Thymus (tissue), 11 donors: ENCODE results near the gene LVRN. TPM values are rescaled to one million over a fixed set of nuclear protein-coding genes. Genes with fewer than 3 reads are reported as not detected.

Source experiments
- DNase-seq, 9 donors: peaks; one replicate each; pipeline ENCODE4 v3.0.0-alpha.2; 2013; ENCODE audit warnings: low spot score in 9 of 9, low read depth in 6 of 9, missing footprints in 1 of 9
- H3K27ac ChIP-seq, 2 donors: one replicate each; pipeline ENCODE4 v1.5.1; 2013; ENCODE audit warnings: control low read depth in 1 of 2, low read depth in 1 of 2, low read length in 1 of 2, mild to moderate bottlenecking in 1 of 2, moderate library complexity in 1 of 2
- H3K27me3 ChIP-seq, 2 donors: one replicate each; pipeline ENCODE4 v1.5.1; 2013; ENCODE audit warnings: low read length in 1 of 2; ENCODE audit not compliant: control insufficient read depth in 2 of 2, insufficient read depth in 1 of 2
- H3K36me3 ChIP-seq, 2 donors: one replicate each; pipeline ENCODE4 v1.5.1; 2013; ENCODE audit warnings: low read length in 1 of 2, mild to moderate bottlenecking in 1 of 2, moderate library complexity in 1 of 2; ENCODE audit not compliant: control insufficient read depth in 2 of 2, insufficient read depth in 2 of 2
- H3K4me1 ChIP-seq, 2 donors: one replicate each; pipeline ENCODE4 v1.5.1; 2013; ENCODE audit warnings: low read length in 2 of 2; ENCODE audit not compliant: control insufficient read depth in 2 of 2, insufficient read depth in 2 of 2
- H3K4me3 ChIP-seq, 2 donors: one replicate each; pipeline ENCODE4 v1.5.1; 2013; ENCODE audit warnings: low read length in 2 of 2, control low read depth in 1 of 2, mild to moderate bottlenecking in 1 of 2
- H3K9me3 ChIP-seq, 2 donors: one replicate each; pipeline ENCODE4 v1.5.1; 2013; ENCODE audit warnings: low read length in 1 of 2, mild to moderate bottlenecking in 1 of 2; ENCODE audit not compliant: control insufficient read depth in 2 of 2, insufficient read depth in 1 of 2
- WGBS: extraction: QIAGEN DNeasy Blood & Tissue Kit; methylation state at CpG from one replicate; pipeline ENCODE4 v1.1.7; 2013; 5-methylcytosine and 5-hydroxymethylcytosine counted together
- polyA plus RNA-seq: library from polyadenylated mRNA; stranded (reverse); fragments of 200-250 nt; gene quantifications from one replicate; pipeline ENCODE4 v1.2.3, GENCODE V29; 2013
- total RNA-seq: library from RNA; stranded (reverse); fragments of 120-200 nt; gene quantifications from one replicate; pipeline ENCODE4 v1.2.4, GENCODE V29; 2013
- donor health status: healthy.

Gene LVRN
- total and polyA plus RNA-seq, 2 donors: 0.14 to 0.32 TPM

GRCh38 chr5:116002116-116002906, 40.0 kb downstream of the LVRN start:
- WGBS: 91% methylated on average over 6 of the region's 6 CpGs
- no peak overlapping the region for H3K4me3 ChIP-seq
- no peak for DNase-seq
- H3K36me3 ChIP-seq: no peaks in the 10 kb centered on the region
- H3K27ac ChIP-seq: no peak overlapping the region
- H3K4me1 ChIP-seq: no peaks in the 10 kb centered on the region
- no peaks in the 10 kb centered on the region for H3K9me3 ChIP-seq
- no peaks in the 10 kb centered on the region for H3K27me3 ChIP-seq

GRCh38 chr5:116004248-116004647, 42.0 kb downstream of the LVRN start:
- Histone ChIP-seq H3K4me3 (no peak overlapping the region), H3K4me1 (no peaks in the 10 kb centered on the region), H3K27ac (no peak overlapping the region), H3K36me3 (no peaks in the 10 kb centered on the region), H3K27me3 (no peaks in the 10 kb centered on the region), H3K9me3 (no peaks in the 10 kb centered on the region)
- no peak for DNase-seq
- 94% methylated on average over 3 of the region's 3 CpGs for WGBS

GRCh38 chr5:116009806-116010205, 47.5 kb downstream of the LVRN start:
- Histone ChIP-seq H3K9me3 (no peaks in the 10 kb centered on the region), H3K36me3 (no peaks in the 10 kb centered on the region), H3K27ac (no peak overlapping the region), H3K4me1 (no peaks in the 10 kb centered on the region), H3K4me3 (no peak overlapping the region), H3K27me3 (no peaks in the 10 kb centered on the region)
- no peak for DNase-seq
- WGBS: 92% methylated on average over 3 of the region's 3 CpGs

GRCh38 chr5:116011046-116011445, 48.8 kb downstream of the LVRN start:
- H3K27ac ChIP-seq: no peak overlapping the region
- H3K9me3 ChIP-seq: no peaks in the 10 kb centered on the region
- no peak for DNase-seq
- H3K4me3 ChIP-seq: no peak overlapping the region
- no peaks in the 10 kb centered on the region for H3K4me1 ChIP-seq
- no peaks in the 10 kb centered on the region for H3K27me3 ChIP-seq
- no peaks in the 10 kb centered on the region for H3K36me3 ChIP-seq

- no peak overlapping the region for H3K4me3 ChIP-seq
- H3K4me1 ChIP-seq: no peaks in the 10 kb centered on the region
- DNase-seq: no peak
- no peaks in the 10 kb centered on the region for H3K36me3 ChIP-seq
- H3K27ac ChIP-seq: no peak overlapping the region
- H3K27me3 ChIP-seq: no peaks in the 10 kb centered on the region
- WGBS: 76% methylated on average over 6 of the region's 6 CpGs
- H3K9me3 ChIP-seq: no peaks in the 10 kb centered on the region
Observed at GRCh38 chr5:116013207-116013785, 51.0 kb downstream of the LVRN start.

GRCh38 chr5:116013936-116014335, 51.7 kb downstream of the LVRN start:
- no peak for DNase-seq
- H3K4me1 ChIP-seq: no peaks in the 10 kb centered on the region
- no peaks in the 10 kb centered on the region for H3K36me3 ChIP-seq
- no peaks in the 10 kb centered on the region for H3K9me3 ChIP-seq
- H3K27me3 ChIP-seq: no peaks in the 10 kb centered on the region
- no peak overlapping the region for H3K4me3 ChIP-seq
- H3K27ac ChIP-seq: no peak overlapping the region

GRCh38 chr5:116023619-116024018, 61.3 kb downstream of the LVRN start:
- no peak for DNase-seq
- no peaks in the 10 kb centered on the region for H3K9me3 ChIP-seq
- H3K4me3 ChIP-seq: no peak overlapping the region
- H3K27me3 ChIP-seq: no peaks in the 10 kb centered on the region
- H3K4me1 ChIP-seq: no peaks in the 10 kb centered on the region
- no peak overlapping the region for H3K27ac ChIP-seq
- no peaks in the 10 kb centered on the region for H3K36me3 ChIP-seq

- H3K27ac ChIP-seq: no peak overlapping the region
- no peaks in the 10 kb centered on the region for H3K9me3 ChIP-seq
- no peaks in the 10 kb centered on the region for H3K27me3 ChIP-seq
- no peaks in the 10 kb centered on the region for H3K36me3 ChIP-seq
- no peak overlapping the region for H3K4me3 ChIP-seq
- 91% methylated on average over 1 of the region's 1 CpG for WGBS
- DNase-seq: no peak
- H3K4me1 ChIP-seq: no peaks in the 10 kb centered on the region
Observed at GRCh38 chr5:116025866-116026265, 63.6 kb downstream of the LVRN start.

GRCh38 chr5:116032094-116032517, 69.8 kb downstream of the LVRN start, which contains the start of gene ARL14EPL:
ARL14EPL (plus strand) TSS chr5:116032472; CDS start chr5:116051466, 18,994 bp downstream.
- Histone ChIP-seq H3K27me3 (no peaks in the 10 kb centered on the region), H3K4me3 (no peak within 1 kb of the TSS), H3K4me1 (peaks cover 0 to 2% of the 10 kb centered on the region in 2 donors), H3K27ac (no peak within 1 kb of the TSS), H3K36me3 (no peaks in the 10 kb centered on the region), H3K9me3 (no peaks in the 10 kb centered on the region)
- no peak for DNase-seq
- 85% methylated on average over 9 of the region's 9 CpGs for WGBS
